ENCODE data around the gene ADAMTSL1.
"Not testable (repeated sequence)": the region's sequence is repeated elsewhere in the genome, so short reads cannot be mapped to it uniquely, and the experiment has no call there.

Gene ADAMTSL1

DNA sequence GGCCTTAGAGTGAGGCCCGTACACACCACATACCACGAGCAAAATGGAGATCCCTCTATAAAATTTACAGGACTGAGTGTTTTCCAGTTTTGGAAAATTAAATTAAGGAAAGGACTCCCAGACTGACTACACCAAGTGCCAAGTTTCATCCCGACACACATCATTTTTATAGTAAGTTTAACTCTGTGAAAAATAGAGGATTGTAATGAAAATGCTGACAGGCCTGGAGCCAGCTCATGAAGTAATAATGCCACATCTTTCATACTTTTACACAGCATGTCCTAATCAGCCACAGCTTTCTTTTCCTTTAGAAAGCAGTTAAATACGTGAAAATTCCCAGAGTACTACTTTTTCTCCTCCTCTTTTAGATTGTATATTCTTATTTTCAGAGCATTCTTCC, 389.8 kb downstream of the ADAMTSL1 start:
- CTCF ChIA-PET: interaction anchor here (1.3 kb wide), 1 partner anchor 80 kb away, joined by 3 read pairs; no protein-coding TSS in a partner anchor
- no peaks in the 10 kb centered on the region for H3K9me3 Mint-ChIP-seq
- H3K27ac Mint-ChIP-seq: no peak overlapping the region
- DNase-seq: no peak
- H3K4me3 Mint-ChIP-seq: no peak overlapping the region
- no peaks in the 10 kb centered on the region for H3K36me3 Mint-ChIP-seq
- no peaks in the 10 kb centered on the region for H3K4me1 Mint-ChIP-seq
- H3K27me3 Mint-ChIP-seq: peaks cover 10% of the 10 kb centered on the region

DNA sequence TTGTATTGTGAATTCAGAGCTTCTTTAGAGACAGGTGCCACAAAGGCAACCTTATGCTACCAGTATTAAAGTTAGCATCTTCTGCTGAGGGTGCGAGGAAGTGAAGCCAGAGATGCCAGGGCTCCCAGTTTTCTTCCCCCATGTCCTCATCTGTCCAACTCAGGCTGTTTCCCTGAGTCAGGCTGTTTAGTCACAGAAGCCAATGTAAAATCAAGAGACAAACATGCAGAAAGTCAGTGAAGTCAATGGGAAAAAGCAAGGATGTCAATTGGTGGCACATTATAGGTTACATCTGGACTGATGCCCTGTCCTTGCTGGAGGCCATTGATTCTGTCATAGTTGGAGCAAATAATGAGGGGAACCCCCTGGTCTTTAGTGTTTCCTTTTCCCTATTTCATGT, 390.6 kb downstream of the ADAMTSL1 start:
- H3K4me1 Mint-ChIP-seq: no peaks in the 10 kb centered on the region
- H3K36me3 Mint-ChIP-seq: no peaks in the 10 kb centered on the region
- H3K9me3 Mint-ChIP-seq: no peaks in the 10 kb centered on the region
- CTCF ChIA-PET: interaction anchor here (1.3 kb wide), 1 partner anchor 81 kb away, joined by 3 read pairs; no protein-coding TSS in a partner anchor
- no peak overlapping the region for H3K27ac Mint-ChIP-seq
- no peak for DNase-seq
- no peak overlapping the region for H3K4me3 Mint-ChIP-seq
- H3K27me3 Mint-ChIP-seq: peaks cover 7% of the 10 kb centered on the region

DNA sequence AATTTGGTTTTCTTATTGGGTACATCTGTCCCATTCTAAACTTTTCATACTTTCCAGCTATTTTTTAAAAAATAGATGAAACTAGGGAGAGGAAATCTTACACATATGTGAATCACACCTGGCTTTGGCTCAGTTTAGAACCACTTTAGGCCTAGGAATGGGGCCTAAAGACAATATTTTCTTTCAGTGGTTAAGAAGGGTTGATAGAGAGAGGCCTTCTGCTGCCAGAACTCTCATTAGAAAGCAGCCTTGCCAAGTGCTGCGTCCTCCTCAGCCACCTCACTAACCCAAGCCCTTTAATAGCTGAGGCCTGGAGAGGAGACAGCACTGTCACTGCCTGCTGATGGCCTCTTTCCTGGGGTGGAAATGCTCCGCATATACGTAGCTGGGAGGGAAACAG, 391.6 kb downstream of the ADAMTSL1 start:
- Mint-ChIP-seq H3K4me3 (no peak overlapping the region), H3K4me1 (no peaks in the 10 kb centered on the region), H3K36me3 (no peaks in the 10 kb centered on the region), H3K27ac (no peak overlapping the region), H3K27me3 (peaks cover 7% of the 10 kb centered on the region), H3K9me3 (no peaks in the 10 kb centered on the region)
- no peak for DNase-seq
- CTCF ChIA-PET: no interaction called here

DNA sequence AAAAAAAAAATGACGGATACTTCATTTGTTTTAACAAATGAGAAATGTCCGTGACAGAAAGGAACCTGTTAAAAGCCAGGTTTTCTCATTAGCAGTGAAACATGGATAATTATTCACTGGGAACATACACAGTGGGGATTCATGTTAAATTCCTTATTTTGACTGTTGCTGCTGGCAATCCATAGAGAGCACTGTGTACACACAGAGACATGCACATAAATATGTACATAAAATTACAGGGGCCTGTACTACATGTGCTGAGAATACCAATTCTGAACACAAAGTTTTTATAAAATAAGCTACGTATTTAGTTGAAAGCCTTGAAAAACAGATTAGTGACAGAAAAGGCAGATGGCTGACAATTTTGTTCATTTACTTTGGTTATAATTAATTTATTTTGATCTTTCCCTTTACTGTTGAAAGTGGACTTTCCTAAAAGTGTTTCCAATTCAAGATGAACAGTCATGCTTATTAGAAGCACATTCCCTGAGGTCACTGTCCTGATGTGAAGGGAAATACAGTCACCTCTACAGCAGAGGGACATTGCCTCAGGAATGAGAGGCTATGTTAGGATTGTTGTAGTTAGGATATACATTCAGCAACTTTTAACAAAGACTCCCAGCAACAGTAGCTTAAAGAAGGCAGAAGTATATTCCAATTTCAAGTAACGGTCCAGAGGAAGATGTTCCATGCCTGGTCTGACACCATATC, 392.3 kb downstream of the ADAMTSL1 start:
- Mint-ChIP-seq H3K27me3 (peaks cover 8% of the 10 kb centered on the region), H3K36me3 (no peaks in the 10 kb centered on the region), H3K9me3 (no peaks in the 10 kb centered on the region)

DNA sequence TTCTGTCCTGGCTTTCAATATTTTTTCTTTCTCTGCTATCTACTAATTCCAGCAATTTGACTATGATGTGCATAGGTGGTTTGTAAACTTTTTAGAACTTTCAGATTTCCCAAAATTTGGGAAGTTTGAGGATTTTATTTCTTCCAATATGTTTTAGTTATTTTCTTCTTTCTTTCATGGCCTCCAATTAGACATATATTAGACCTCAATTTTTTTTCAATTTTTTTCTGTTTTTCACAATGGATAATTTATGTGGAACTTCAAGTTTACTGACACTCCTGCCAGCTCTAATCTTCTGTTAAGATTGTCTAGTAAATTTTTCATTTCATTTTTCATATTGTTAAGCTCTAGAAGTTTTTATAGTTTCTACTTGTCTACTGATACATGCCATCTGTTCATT, 395.8 kb downstream of the ADAMTSL1 start:
- H3K27ac Mint-ChIP-seq: no peak overlapping the region
- H3K4me3 Mint-ChIP-seq: no peak overlapping the region
- CTCF ChIA-PET: no interaction called here
- no peak for DNase-seq
- H3K4me1 Mint-ChIP-seq: peaks cover 2% of the 10 kb centered on the region
- no peaks in the 10 kb centered on the region for H3K9me3 Mint-ChIP-seq
- H3K36me3 Mint-ChIP-seq: no peaks in the 10 kb centered on the region
- H3K27me3 Mint-ChIP-seq: peaks cover 8% of the 10 kb centered on the region

More for the DNA sequence above, 392.3 kb downstream of the ADAMTSL1 start:
- no peak for DNase-seq
- CTCF ChIA-PET: no interaction called here
- Mint-ChIP-seq H3K4me3 (no peak overlapping the region), H3K4me1 (no peaks in the 10 kb centered on the region), H3K27ac (no peak overlapping the region)

DNA sequence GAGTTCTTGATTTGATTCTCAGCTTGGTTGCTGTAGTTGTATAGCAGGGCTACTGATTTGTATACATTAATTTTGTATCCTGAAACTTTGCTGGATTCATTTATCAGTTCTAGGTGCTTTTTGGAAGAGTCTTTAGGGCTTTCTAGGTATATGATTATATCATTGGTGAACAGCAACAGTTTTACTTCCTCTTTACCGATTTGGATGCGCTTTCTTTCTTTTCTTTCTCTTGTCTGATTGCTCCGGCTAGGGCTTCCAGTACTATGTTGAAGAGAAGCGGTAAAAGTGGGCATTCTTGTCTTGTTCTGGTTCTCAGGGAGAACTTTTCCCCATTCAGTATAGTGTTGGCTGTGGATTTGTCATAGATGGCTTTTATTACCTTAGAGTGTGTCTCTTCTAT, 400.1 kb downstream of the ADAMTSL1 start:
- Mint-ChIP-seq H3K27me3 (peaks cover 28% of the 10 kb centered on the region), H3K9me3 (peaks cover 8% of the 10 kb centered on the region), H3K27ac (no peak overlapping the region), H3K4me1 (peaks cover 17% of the 10 kb centered on the region), H3K36me3 (peaks cover 3% of the 10 kb centered on the region), H3K4me3 (no peak overlapping the region)
- no peak for DNase-seq
- CTCF ChIA-PET: no interaction called here

DNA sequence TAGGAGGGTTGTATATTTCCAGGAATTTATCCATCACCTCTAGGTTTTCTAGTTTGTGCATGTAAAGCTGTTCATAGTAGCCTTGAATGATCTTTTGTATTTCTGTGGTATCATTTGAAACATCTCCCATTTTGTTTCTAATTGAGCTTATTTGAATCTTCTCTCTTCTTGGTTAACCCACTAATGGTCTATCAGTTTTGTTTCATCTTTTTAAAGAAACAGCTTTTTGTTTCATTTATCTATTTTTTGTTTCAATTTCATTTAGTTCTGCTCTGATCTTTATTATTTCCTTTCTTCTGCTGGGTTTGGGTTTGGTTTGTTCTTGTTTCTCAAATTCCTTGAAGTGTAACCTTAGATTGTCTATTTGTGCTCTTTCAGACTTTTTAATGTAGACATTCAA, 401.0 kb downstream of the ADAMTSL1 start:
- H3K27ac Mint-ChIP-seq: peak overlapping the region; percentile 4
- H3K4me3 Mint-ChIP-seq, H3K36me3 Mint-ChIP-seq, H3K9me3 Mint-ChIP-seq, DNase-seq, CTCF ChIA-PET: not testable (repeated sequence)
- H3K27me3 Mint-ChIP-seq: peaks cover 28% of the 10 kb centered on the region
- peaks cover 17% of the 10 kb centered on the region for H3K4me1 Mint-ChIP-seq

DNA sequence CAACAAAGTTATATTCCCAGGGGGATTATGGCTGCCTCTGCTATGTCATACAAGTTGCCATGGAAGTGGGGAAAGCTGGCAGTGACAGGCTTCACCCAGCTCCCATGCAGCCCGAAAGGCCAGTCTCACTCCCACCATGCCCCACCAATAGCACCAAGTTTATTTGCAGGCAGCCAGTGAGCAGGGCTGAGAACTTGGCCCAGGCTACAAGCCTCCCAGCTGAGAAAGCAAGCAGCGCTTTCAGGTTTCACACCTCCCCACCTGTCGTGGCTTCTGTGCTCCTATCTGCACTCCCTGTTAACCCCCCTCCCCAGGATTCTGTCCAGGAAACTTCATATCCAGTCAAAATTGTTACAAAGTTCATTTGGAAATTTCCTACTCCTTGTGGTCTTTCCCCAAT, 404.0 kb downstream of the ADAMTSL1 start:
- Mint-ChIP-seq H3K27me3 (peaks cover 30% of the 10 kb centered on the region), H3K4me3 (no peak overlapping the region), H3K4me1 (peaks cover 17% of the 10 kb centered on the region), H3K36me3 (peaks cover 3% of the 10 kb centered on the region), H3K27ac (no peak overlapping the region), H3K9me3 (peaks cover 8% of the 10 kb centered on the region)
- CTCF ChIA-PET: no interaction called here
- DNase-seq: no peak

DNA sequence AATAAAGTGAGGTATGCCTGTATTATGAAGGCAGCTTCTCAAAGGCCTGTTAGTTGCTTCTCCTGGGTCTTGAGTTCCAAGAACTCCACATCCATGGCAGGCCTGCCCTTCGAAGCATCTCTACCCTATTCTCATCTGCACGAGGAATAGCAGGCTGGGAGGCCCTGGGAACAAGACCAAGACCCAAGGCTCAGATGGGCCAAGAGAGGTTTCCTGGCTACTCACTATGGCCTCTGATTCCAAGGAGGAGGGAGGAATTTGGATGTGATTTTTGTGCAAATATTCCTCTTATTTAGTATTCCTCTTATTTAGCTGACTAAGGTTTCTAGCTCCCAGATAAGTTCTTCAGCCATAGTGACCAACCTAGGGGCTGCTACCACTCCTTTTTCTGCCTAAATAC, 407.8 kb downstream of the ADAMTSL1 start:
- H3K9me3 Mint-ChIP-seq: peaks cover 1% of the 10 kb centered on the region
- H3K4me1 Mint-ChIP-seq: no peaks in the 10 kb centered on the region
- peaks cover 35% of the 10 kb centered on the region for H3K27me3 Mint-ChIP-seq
- no peak overlapping the region for H3K4me3 Mint-ChIP-seq
- CTCF ChIA-PET: no interaction called here
- no peaks in the 10 kb centered on the region for H3K36me3 Mint-ChIP-seq
- no peak overlapping the region for H3K27ac Mint-ChIP-seq
- no peak for DNase-seq

DNA sequence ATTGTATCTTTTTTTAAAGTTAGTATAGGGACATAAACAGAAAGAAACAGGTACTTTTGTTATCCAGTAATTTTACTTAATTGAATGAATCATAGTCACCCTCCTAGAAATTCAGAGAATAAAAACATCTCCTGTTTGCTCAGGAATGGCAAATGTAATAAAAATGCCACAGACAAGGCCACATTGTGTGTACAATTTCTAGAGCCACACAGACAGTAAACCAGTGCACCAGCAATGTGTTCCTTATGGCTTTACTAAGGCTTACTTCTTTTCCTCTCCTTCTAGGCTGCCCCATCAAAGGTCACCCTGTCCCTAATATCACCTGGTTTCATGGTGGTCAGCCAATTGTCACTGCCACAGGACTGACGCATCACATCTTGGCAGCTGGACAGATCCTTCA, 413.6 kb downstream of the ADAMTSL1 start:
- DNase-seq: no peak
- CTCF ChIA-PET: no interaction called here
- H3K4me3 Mint-ChIP-seq: no peak overlapping the region
- no peaks in the 10 kb centered on the region for H3K4me1 Mint-ChIP-seq
- H3K36me3 Mint-ChIP-seq: no peaks in the 10 kb centered on the region
- H3K27me3 Mint-ChIP-seq: peaks cover 13% of the 10 kb centered on the region
- H3K9me3 Mint-ChIP-seq: no peaks in the 10 kb centered on the region
- H3K27ac Mint-ChIP-seq: no peak overlapping the region

DNA sequence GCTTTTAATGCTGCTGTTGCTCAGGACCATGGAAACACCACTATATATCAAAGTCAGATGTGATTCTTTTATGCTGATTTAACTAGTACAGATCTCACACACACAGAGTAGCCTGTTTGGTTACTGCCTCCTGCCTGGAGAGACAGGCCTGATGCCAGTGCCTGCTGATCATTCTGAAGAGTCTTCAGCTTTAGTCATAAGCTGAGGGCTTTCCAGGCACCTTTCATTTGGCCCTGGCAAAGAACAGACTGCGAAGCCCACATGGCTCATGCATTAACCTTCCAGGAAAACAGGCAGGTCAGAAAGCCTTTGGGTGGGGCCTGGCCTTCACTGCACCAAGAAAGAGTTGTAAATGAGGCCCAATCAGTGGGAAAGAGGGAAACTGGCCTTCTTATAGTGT, 414.3 kb downstream of the ADAMTSL1 start:
- Mint-ChIP-seq H3K9me3 (no peaks in the 10 kb centered on the region), H3K36me3 (no peaks in the 10 kb centered on the region), H3K27me3 (peaks cover 6% of the 10 kb centered on the region), H3K4me1 (no peaks in the 10 kb centered on the region), H3K4me3 (no peak overlapping the region), H3K27ac (no peak overlapping the region)
- CTCF ChIA-PET: no interaction called here
- no peak for DNase-seq

DNA sequence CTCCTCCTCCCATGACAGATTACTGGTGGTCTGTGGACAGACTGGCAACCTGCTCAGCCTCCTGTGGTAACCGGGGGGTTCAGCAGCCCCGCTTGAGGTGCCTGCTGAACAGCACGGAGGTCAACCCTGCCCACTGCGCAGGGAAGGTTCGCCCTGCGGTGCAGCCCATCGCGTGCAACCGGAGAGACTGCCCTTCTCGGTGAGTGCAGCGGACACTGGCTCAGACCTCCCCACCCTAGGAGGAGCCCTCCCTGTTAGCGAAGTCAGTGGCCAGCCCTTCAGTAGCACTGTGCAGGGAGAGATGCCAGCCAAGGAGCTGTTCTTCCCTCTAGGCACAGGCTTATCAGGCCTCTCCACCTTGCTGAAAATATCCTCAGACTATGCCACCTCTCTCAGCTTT, 415.6 kb downstream of the ADAMTSL1 start:
- no peak overlapping the region for H3K4me3 Mint-ChIP-seq

DNA sequence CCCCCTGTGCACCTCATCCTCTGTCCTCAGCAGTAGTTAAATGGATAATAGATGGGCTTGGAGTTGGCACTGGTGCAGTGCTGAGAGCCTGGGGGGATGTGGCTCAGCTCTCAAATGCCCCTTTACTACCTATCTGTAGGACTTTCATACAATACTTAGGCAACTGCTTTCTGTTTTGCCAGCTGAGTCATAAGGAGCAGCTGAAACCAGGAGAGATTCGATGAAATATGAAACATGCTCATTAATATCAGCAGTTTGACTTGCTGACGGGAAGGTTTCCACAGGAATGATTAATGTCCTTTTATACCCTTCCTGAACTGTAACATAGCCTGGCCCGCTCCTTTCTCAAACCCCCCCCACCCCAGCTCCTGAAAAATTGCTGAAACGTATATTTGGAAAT, 416.4 kb downstream of the ADAMTSL1 start:
- H3K27ac Mint-ChIP-seq: no peak overlapping the region
- peaks cover 2% of the 10 kb centered on the region for H3K36me3 Mint-ChIP-seq
- H3K4me1 Mint-ChIP-seq: peaks cover under 1% of the 10 kb centered on the region
- peaks cover 6% of the 10 kb centered on the region for H3K9me3 Mint-ChIP-seq
- H3K4me3 Mint-ChIP-seq: no peak overlapping the region
- DNase-seq: no peak
- H3K27me3 Mint-ChIP-seq: peaks cover 4% of the 10 kb centered on the region
- CTCF ChIA-PET: no interaction called here

More for the DNA sequence above, 415.6 kb downstream of the ADAMTSL1 start:
- Mint-ChIP-seq H3K27ac (no peak overlapping the region), H3K4me1 (no peaks in the 10 kb centered on the region), H3K36me3 (peaks cover under 1% of the 10 kb centered on the region), H3K9me3 (peaks cover 4% of the 10 kb centered on the region), H3K27me3 (peaks cover 4% of the 10 kb centered on the region)
- DNase-seq: no peak
- CTCF ChIA-PET: no interaction called here

DNA sequence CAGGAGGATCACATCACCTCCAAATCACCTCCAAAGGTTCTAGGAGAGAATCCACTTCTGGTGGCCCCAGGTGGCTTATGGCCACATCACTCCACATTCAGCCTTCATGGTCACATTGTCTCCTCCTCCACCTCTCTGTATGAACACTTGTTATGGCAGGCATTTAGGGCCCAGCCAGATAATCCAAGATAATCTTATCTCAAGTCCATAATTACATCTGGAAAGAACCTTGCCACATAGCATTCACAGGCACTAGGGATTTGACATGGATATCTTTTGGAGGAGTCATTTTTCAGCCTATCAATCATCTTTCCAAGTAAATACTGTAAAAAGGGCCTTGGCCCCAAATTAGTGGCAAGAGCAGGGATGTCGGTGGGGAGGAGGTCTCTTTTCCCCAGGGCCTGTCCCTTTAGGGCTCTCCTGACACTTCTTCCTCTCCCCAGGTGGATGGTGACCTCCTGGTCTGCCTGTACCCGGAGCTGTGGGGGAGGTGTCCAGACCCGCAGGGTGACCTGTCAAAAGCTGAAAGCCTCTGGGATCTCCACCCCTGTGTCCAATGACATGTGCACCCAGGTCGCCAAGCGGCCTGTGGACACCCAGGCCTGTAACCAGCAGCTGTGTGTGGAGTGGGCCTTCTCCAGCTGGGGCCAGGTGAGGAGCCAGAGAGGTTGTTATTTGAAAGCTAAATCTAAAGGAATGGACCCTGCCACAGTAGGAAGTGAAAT, 418.2 kb downstream of the ADAMTSL1 start:
- peaks cover 15% of the 10 kb centered on the region for H3K4me1 Mint-ChIP-seq
- H3K9me3 Mint-ChIP-seq: peaks cover 18% of the 10 kb centered on the region
- peaks cover 4% of the 10 kb centered on the region for H3K27me3 Mint-ChIP-seq
- peaks cover 10% of the 10 kb centered on the region for H3K36me3 Mint-ChIP-seq
- H3K4me3 Mint-ChIP-seq: no peak overlapping the region
- DNase-seq: no peak
- H3K27ac Mint-ChIP-seq: no peak overlapping the region
- CTCF ChIA-PET: no interaction called here

DNA sequence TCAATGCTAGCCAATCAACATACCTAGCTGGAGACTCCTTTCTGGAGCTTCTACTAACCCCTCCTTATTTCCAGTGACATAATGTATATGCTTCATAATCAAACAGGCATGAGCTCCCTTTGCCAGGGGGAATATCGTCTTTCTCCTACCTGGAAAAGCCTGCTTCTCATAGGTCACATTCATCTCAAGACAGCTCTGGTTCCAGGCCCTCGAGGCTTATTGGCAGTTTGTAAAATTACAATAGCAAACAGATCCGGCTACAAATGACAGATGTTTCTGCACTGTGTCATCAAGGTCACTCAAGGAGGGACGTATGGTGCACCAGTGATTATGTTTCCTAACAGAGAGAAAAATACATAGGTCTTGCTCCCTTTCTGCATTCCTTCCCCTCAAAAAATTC, 419.1 kb downstream of the ADAMTSL1 start:
- Mint-ChIP-seq H3K27ac (no peak overlapping the region), H3K27me3 (peaks cover 4% of the 10 kb centered on the region), H3K4me3 (no peak overlapping the region), H3K4me1 (peaks cover 15% of the 10 kb centered on the region), H3K36me3 (peaks cover 10% of the 10 kb centered on the region), H3K9me3 (peaks cover 19% of the 10 kb centered on the region)
- no peak for DNase-seq
- CTCF ChIA-PET: no interaction called here

Measured in activated naive CD4-positive, alpha-beta T cell treated with anti-CD3 and anti-CD28 coated beads, Interleukin-2, amount 10 ng/mL, durations not matched to agents 7 days and 5 days (primary cell).